HG02798 (cell line): Measurements from ENCODE around the gene PPM1G.

Experiments used
- ATAC-seq: cut with Tn5 transposase; IDR thresholded peaks from one replicate; pipeline ENCODE4 v1.9.1; 2021; ENCODE audit warnings: mild to moderate bottlenecking; ENCODE audit not compliant: unreplicated experiment, poor library complexity

The PPM1G gene

GRCh38 chr2:27350106-27350693 lies 59.2 kb downstream of the PPM1G start:
- ATAC-seq: no peak

- no peak for ATAC-seq
Observed at GRCh38 chr2:27347641-27348040, 61.8 kb downstream of the PPM1G start.

GRCh38 chr2:27336173-27336572 lies 73.2 kb downstream of the PPM1G start:
- ATAC-seq: no peak

GRCh38 chr2:27335311-27335710 lies 74.1 kb downstream of the PPM1G start:
- ATAC-seq: no peak
